ENCODE results near the gene MATR3.
"Not testable (repeated sequence)": the region's sequence is repeated elsewhere in the genome, so short reads cannot be mapped to it uniquely, and the experiment has no call there.

DNA sequence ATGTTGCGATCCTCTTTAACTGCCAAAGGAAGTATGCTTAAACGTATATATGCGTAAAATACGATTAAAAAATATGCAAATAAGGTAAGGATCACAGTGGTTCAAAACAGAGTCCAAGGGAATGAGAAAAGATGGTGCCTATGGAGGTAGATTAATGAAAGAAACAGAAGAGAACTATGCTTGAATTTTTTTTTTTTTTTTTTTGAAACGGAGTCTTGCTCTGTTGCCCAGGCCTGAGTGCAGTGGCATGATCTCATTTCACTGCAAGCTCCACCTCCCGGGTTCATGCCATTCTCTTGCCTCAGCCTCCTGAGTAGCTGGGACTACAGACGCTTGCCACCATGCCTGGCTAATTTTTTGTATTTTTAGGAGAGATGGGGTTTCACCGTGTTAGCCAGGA, 51.9 kb downstream of the MATR3 start:
- TF ChIP-seq, protein P1, sequence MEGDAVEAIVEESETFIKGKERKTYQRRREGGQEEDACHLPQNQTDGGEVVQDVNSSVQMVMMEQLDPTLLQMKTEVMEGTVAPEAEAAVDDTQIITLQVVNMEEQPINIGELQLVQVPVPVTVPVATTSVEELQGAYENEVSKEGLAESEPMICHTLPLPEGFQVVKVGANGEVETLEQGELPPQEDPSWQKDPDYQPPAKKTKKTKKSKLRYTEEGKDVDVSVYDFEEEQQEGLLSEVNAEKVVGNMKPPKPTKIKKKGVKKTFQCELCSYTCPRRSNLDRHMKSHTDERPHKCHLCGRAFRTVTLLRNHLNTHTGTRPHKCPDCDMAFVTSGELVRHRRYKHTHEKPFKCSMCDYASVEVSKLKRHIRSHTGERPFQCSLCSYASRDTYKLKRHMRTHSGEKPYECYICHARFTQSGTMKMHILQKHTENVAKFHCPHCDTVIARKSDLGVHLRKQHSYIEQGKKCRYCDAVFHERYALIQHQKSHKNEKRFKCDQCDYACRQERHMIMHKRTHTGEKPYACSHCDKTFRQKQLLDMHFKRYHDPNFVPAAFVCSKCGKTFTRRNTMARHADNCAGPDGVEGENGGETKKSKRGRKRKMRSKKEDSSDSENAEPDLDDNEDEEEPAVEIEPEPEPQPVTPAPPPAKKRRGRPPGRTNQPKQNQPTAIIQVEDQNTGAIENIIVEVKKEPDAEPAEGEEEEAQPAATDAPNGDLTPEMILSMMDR (IDR thresholded peaks at IDR 0.05): not testable (repeated sequence)
- TF ChIP-seq POLR2A (IDR thresholded peaks at IDR 0.05): not testable (repeated sequence)

Data from thyroid gland (tissue), 4 donors.